GM12872 (cell line): ENCODE measurements around the gene DYRK1A.

Source experiments
- TF ChIP-seq, protein P1 (sequence below): IDR thresholded peaks from 3 replicates; pipeline ENCODE4 v1.5.1; 2011; ENCODE audit warnings: low read depth, mild to moderate bottlenecking, low read length, moderate library complexity; ENCODE audit not compliant: insufficient read depth

DYRK1A gene

GRCh38 chr21:37522641-37523295 lies 156.2 kb downstream of the DYRK1A start:
- TF ChIP-seq, protein P1, sequence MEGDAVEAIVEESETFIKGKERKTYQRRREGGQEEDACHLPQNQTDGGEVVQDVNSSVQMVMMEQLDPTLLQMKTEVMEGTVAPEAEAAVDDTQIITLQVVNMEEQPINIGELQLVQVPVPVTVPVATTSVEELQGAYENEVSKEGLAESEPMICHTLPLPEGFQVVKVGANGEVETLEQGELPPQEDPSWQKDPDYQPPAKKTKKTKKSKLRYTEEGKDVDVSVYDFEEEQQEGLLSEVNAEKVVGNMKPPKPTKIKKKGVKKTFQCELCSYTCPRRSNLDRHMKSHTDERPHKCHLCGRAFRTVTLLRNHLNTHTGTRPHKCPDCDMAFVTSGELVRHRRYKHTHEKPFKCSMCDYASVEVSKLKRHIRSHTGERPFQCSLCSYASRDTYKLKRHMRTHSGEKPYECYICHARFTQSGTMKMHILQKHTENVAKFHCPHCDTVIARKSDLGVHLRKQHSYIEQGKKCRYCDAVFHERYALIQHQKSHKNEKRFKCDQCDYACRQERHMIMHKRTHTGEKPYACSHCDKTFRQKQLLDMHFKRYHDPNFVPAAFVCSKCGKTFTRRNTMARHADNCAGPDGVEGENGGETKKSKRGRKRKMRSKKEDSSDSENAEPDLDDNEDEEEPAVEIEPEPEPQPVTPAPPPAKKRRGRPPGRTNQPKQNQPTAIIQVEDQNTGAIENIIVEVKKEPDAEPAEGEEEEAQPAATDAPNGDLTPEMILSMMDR = no peak

GRCh38 chr21:37525810-37526209 lies 159.2 kb downstream of the DYRK1A start:
- TF ChIP-seq, protein P1 = no peak

DNA sequence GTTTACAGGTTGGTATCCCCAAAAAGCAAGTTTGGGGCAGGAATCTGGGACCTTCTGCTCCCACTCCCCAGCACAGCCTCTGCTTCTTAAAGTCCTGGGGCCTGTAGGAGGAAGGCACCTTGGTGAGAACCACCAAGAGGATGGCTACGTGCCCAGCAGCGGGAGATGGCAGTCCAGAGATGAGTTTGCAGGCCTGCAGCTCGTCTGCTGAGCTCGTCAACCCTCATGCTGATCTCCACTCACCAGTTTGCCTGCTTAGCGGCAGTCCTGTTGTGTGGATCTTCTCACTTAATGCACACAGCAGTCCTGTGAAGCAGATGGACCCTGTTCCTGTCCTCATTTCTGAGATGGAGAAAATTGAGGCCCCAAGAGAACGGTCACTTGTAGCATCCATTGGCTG lies 160.5 kb downstream of the DYRK1A start:
- TF ChIP-seq, protein P1 = no peak

DNA sequence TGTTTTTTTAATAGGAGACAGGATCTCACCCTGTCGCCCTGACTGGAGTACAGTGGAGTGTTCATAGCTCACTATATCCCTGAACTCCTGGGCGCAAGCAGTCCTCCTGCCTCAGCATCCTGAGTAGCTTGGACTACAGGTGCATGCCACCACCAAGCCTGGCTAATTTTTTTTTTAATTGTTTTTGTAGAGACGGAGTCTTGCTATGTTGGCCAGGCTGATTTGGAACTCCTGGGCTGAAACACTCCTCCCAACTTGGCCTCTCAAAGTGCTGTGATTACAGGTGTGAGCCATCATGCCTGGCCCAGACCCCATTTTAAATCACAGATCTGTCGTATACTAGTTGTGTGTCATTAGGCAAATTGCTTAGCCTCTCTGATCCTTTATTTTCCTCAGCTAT lies 161.1 kb downstream of the DYRK1A start:
- TF ChIP-seq, protein P1 = no peak

DNA sequence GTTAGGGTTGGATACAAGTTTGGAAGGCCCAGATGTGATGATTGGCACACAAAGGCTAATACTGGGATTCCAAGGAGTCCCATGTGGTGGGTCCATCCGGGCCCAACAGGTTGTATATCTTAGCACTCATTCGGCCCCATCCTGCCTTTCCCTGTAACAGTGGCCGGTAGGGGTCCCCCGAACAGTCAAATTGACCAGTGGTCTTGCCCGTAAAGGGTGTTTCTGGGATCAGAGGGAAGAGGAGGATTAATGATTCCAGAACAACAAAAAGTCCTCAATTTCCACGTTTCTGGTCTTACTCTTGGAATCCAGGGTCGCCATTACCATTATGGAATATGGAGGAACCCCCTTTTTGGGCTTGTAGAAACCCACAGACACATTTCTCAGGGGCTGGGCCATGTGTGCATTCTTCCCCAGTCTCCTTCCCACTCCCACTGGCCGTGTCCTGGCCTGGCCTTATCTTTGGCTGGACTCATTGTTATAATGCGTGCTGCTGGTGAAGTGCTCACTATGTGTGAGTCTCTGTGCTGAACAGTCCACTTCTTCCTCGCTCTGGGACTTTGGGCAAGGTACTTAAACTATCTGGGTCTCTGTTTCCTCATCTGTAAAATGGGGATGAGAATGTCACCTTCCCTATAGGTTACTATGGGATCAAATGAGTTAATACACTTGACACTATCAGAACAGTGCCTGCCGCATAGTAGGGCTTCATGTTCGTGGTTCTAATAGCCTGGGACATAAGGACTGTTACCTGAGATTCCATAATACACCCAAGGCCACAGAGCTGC lies 161.8 kb downstream of the DYRK1A start:
- TF ChIP-seq, protein P1 = no peak

GRCh38 chr21:37529649-37530048 lies 163.1 kb downstream of the DYRK1A start:
- TF ChIP-seq, protein P1 = no peak

GRCh38 chr21:37530901-37531351 lies 164.4 kb downstream of the DYRK1A start:
- TF ChIP-seq, protein P1 = no peak
